ENCODE measurements around the gene PROC. TPM values are rescaled to one million over a fixed set of nuclear protein-coding genes. Genes with fewer than 3 reads are reported as not detected.

The PROC gene
- total RNA-seq, 4 donors from 2014 or later, result not detected

DNA sequence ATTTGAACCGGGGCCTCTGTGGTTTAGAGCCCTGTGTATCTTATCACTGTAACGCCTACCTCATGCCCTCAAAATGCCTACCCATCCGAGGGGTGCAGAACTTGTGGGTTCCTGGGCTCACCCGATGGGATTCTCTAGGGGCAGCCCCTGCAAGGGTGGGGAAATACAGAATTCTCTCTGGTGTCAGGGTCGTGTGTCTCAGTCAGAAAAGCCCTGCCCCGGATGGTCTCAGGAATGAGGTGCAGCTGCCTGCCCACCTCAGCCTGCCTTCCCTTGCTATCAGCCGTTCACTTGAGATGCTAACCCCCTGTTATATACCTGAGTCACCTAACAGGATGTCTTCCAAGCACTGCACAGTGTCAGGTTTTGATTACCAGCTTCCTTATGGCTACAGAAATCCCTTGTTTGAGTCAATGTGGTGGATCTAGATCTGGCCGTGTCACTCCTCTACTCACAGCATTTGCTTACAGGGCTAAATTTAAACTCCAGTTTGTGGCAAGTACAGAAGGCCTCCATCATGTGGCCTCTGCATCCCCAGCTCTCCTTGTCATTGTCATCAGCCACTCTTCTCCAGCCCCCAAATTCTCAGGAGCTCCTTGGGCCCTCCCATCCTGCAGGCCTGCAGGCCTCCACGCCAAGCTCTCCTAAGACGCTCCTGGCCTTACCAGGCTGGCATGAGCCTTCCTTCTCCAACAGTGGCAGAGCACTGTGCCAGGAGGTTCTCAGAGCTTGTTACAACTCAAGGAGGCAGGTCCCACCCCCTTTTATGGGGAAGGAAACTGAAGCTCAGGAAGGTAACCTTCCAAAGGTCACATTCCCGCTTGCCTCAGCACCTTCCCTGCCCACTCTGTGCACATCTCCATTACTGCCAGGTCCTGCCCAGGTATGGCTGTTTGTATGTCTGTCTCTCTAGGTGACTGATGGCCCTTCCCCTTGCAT lies 16.2 kb upstream of the PROC start:
- Histone ChIP-seq H3K4me3 (no peak overlapping the region), H3K36me3 (no peaks in the 10 kb centered on the region), H3K4me1 (peaks cover 0 to 23% (median 8%) of the 10 kb centered on the region in 4 donors), H3K27ac (peak overlapping the region in 1 of 4 donors; percentile 37), H3K27me3 (no peaks in the 10 kb centered on the region), H3K9me3 (no peaks in the 10 kb centered on the region)
- no peak for DNase-seq (ENCODE audit: low spot score in 2 of 2)
- TF ChIP-seq EP300 (IDR thresholded peaks at IDR 0.05) (no peak), POLR2A (IDR thresholded peaks at IDR 0.05) (no peak)
- TF ChIP-seq, protein P1, sequence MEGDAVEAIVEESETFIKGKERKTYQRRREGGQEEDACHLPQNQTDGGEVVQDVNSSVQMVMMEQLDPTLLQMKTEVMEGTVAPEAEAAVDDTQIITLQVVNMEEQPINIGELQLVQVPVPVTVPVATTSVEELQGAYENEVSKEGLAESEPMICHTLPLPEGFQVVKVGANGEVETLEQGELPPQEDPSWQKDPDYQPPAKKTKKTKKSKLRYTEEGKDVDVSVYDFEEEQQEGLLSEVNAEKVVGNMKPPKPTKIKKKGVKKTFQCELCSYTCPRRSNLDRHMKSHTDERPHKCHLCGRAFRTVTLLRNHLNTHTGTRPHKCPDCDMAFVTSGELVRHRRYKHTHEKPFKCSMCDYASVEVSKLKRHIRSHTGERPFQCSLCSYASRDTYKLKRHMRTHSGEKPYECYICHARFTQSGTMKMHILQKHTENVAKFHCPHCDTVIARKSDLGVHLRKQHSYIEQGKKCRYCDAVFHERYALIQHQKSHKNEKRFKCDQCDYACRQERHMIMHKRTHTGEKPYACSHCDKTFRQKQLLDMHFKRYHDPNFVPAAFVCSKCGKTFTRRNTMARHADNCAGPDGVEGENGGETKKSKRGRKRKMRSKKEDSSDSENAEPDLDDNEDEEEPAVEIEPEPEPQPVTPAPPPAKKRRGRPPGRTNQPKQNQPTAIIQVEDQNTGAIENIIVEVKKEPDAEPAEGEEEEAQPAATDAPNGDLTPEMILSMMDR (IDR thresholded peaks at IDR 0.05), result no peak
- WGBS, 2 donors, result 76 to 85% methylated on average over 9 to 11 of the region's 11 CpGs

DNA sequence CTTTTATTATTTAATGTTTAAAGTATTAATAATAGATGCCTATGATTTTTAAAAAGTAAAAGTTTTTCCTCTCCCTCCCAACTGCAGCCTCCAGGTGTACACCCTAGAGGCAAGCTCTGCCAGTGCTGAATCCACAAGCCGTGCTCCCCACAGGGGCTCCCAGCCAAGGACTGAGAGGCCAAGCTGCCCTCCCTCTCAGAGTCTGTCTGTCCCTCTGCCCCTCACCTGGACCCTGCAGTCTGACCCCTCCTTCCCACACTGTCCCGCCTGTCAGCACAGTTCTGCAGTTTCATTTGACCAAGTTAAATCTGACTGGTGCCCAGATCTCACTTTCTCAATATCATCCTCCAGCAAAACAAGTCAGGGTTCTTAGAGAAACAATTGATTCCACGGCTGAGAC lies 14.8 kb upstream of the PROC start:
- H3K4me1 ChIP-seq, result peaks cover 0 to 27% (median 6%) of the 10 kb centered on the region in 4 donors
- no peaks in the 10 kb centered on the region for H3K27me3 ChIP-seq
- H3K9me3 ChIP-seq, result no peaks in the 10 kb centered on the region
- 59 to 61% methylated on average over 3 of the region's 3 CpGs for WGBS, 2 donors
- TF ChIP-seq EP300 (IDR thresholded peaks at IDR 0.05), result no peak
- no peak for TF ChIP-seq POLR2A (IDR thresholded peaks at IDR 0.05)
- H3K27ac ChIP-seq, result no peak overlapping the region
- DNase-seq (ENCODE audit: low spot score in 2 of 2), result no peak
- H3K36me3 ChIP-seq, result no peaks in the 10 kb centered on the region
- H3K4me3 ChIP-seq, result no peak overlapping the region

DNA sequence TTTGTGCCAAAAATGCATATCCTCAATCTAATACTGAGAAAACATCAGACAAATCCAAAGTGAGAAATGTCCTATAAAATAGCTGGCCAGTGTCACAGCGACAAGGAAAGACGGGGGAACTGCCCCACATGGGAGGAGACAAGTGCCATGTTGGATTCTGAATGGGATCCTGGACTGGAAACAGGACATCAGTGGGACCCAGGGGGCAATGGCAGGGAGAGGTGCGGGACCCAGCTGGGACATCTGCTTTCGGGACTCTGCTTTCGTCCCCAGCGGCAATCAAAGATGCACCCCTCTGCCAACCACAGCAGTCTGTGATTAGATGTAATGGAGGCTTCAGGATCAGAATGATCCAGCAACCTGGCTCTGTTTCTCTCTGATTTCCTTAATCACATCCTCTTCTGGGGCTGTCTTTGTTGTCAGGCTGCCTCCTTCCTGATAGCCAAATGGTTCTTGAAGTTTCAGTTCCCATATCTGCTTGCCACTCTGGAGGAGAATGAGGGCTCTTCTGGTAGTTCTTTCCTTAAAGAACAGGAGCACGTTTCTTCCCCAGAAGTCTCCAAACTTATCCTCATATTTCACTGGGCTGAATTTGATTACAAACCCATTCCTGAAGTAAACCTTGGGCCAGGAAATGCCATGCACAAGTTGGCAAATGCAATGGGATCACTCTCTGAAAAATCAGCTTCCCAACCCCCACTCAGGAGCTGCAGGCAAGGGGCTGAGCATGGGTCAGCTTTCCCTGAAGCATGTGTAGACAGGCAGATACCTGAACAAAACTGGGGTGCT lies 13.6 kb upstream of the PROC start:
- DNase-seq (ENCODE audit: low spot score in 2 of 2), result no peak
- Histone ChIP-seq H3K27me3 (no peaks in the 10 kb centered on the region), H3K9me3 (no peaks in the 10 kb centered on the region), H3K4me3 (no peak overlapping the region), H3K27ac (peak overlapping the region in 1 of 4 donors; percentile 50), H3K4me1 (peaks cover 0 to 29% (median 6%) of the 10 kb centered on the region in 4 donors), H3K36me3 (no peaks in the 10 kb centered on the region)
- WGBS, 2 donors, result 80 to 84% methylated on average over 7 of the region's 7 CpGs
- TF ChIP-seq, protein P1 (IDR thresholded peaks at IDR 0.05), result no peak
- TF ChIP-seq EP300 (IDR thresholded peaks at IDR 0.05) (no peak), POLR2A (IDR thresholded peaks at IDR 0.05) (no peak)

DNA sequence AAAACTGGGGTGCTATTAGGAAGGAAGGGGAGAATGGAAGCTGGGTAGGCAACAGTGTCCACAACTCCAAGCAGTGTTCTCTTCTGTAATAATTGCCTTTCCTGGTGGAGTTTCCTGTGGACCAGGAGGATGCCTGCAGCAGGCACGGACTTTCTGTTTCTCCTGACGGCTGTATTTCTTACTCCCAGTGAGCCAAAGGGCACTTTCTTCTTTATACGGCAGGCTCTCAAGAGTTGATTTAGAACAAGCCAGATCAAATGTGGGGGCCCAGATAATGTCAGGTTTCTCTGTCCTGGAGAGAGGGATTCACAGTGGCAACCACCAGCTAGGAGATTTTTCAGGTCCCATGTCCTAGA lies 13.0 kb upstream of the PROC start:
- peak overlapping the region in 2 of 4 donors; percentile 28 to 34 for H3K27ac ChIP-seq
- no peaks in the 10 kb centered on the region for H3K27me3 ChIP-seq
- WGBS, 2 donors, result 66 to 67% methylated on average over 3 of the region's 3 CpGs
- H3K9me3 ChIP-seq, result no peaks in the 10 kb centered on the region
- DNase-seq (ENCODE audit: low spot score in 2 of 2), result no peak
- no peaks in the 10 kb centered on the region for H3K36me3 ChIP-seq
- no peak overlapping the region for H3K4me3 ChIP-seq
- TF ChIP-seq, protein P1 (IDR thresholded peaks at IDR 0.05), result no peak
- TF ChIP-seq EP300 (IDR thresholded peaks at IDR 0.05), result no peak
- no peak for TF ChIP-seq POLR2A (IDR thresholded peaks at IDR 0.05)
- H3K4me1 ChIP-seq, result peaks cover 0 to 33% (median 9%) of the 10 kb centered on the region in 4 donors

DNA sequence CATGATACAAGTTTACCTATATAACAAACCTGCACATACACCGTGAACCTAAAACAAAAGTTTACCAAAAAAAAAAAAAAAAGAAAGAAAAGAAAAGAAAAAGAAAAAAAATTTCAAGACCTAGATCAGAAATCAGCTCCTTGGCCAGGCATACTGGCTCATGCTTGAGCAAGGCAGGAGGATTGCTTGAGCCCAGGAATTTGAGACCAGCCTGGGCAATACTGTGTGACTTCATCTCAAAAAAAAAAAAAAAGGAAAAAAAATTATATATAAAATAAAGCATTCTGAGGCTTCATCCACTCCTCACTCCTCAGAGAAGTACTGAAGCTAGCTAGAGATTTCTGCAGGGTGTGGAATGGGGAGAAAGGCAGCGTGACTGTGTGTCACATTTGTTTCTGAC lies 11.8 kb upstream of the PROC start:
- Histone ChIP-seq H3K27me3 (no peaks in the 10 kb centered on the region), H3K36me3 (no peaks in the 10 kb centered on the region), H3K9me3 (no peaks in the 10 kb centered on the region), H3K27ac (peak overlapping the region in 2 of 4 donors; percentile 34 to 92), H3K4me3 (no peak overlapping the region), H3K4me1 (peaks cover 0 to 34% (median 19%) of the 10 kb centered on the region in 4 donors)
- DNase-seq (ENCODE audit: low spot score in 2 of 2), result no peak
- TF ChIP-seq EP300 (IDR thresholded peaks at IDR 0.05), result no peak
- no peak for TF ChIP-seq POLR2A (IDR thresholded peaks at IDR 0.05)
- TF ChIP-seq, protein P1 (IDR thresholded peaks at IDR 0.05), result no peak
- WGBS, 2 donors, result 91 to 92% methylated on average over 2 of the region's 2 CpGs

Measured in tibial nerve (tissue), 4 donors.